ENCODE measurements around the gene SLC8A3.

- no peak for TF ChIP-seq CTCF (IDR thresholded peaks at IDR 0.05; ENCODE audit: insufficient read depth, low read length)
- no peak for TF ChIP-seq GABPA (IDR thresholded peaks at IDR 0.05; ENCODE audit: low read depth)
These were observed 192.5 kb downstream of the SLC8A3 start for GRCh38 chr14:69996216-69996615.

Measured in HL-60 (cell line).